GM18858 (cell line): ENCODE data around the gene PGM5.

ENCODE experiments used
- ATAC-seq: cut with Tn5 transposase; IDR thresholded peaks from one replicate; pipeline ENCODE4 v1.9.1; 2021; ENCODE audit not compliant: unreplicated experiment

Gene PGM5

DNA sequence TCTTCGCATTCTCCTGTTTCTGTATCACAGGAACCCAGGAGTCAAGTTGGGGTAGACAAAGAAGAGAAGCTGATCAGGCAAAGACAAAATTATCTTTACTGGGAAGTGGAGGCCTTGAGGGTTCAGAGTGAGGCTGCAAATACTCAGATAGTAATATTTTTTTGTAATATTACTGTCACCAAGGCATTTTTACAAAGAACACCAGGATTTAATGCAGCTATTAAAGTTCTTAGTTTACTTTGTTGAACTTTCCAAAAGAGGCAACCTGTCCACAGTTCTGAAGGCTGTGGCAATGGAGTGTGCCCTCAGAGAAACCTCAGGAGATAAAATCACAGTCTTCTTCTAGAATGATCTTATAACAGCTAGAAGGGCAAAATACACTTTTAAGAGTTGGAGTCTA is 74.9 kb downstream of the PGM5 start:
- ATAC-seq = no peak

DNA sequence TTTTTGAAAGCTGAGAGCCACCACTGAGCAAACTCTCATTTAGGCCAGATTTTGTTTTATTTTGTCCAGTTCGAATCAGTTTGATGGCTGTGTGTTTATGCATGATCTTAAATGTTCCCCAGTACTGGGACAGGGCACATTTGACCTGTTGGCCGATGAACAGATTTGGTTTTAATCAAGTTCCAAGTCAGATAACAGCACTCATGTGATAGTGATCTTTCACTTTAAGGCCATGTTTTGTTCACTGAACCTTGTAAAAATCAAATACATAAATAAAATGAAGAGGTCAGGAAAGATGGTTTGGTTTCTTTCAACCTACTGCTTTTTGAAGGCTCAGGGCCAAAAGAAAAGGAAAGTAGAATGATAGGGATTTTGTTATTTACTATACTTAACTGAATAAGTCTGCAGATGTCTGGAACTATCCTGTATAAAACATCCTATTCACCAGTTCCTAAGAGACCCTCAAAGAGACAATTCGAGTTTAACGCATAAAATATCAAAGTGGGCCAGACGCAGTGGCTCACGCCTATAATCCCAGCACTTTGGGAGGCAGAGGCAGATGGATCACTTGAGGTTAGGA is 77.2 kb downstream of the PGM5 start:
- ATAC-seq = no peak

DNA sequence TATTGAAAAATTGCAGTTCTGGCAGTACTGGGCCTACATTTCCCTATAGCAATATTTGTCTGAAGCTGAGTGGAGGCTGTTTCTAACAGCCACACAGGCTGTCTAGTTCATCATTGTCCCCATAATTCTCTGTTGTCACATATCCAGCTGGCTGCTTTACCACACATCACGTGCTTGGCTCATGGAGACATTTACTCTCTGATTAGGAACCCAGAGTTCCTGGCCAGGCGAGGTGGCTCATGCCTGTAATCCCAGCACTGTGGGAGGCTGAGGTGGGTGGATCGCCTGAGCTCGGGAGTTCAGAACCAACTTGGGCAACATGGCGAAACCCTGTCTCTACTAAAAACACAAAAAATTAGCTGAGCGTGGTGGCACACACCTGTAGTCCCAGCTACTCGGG is 81.4 kb downstream of the PGM5 start:
- no peak for ATAC-seq

DNA sequence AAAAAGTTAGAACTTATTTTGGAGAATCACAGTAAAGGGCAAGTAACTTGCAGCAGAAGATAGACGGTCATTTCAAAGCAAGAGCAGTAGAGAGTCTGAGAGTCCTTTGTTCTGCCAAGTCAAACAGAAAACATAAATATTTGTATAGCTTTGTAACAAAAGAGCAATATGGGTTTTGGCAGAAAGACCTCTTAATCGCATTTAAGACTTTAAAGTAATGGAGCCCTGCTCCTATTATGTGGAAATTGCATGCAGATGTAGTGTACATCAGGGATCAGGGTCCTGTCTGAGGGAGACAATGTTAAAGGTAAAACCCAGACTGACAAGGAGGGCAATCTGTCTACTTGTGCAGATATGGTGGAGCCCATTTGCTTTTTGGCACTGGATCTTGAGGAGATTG is 87.2 kb downstream of the PGM5 start:
- no peak for ATAC-seq

DNA sequence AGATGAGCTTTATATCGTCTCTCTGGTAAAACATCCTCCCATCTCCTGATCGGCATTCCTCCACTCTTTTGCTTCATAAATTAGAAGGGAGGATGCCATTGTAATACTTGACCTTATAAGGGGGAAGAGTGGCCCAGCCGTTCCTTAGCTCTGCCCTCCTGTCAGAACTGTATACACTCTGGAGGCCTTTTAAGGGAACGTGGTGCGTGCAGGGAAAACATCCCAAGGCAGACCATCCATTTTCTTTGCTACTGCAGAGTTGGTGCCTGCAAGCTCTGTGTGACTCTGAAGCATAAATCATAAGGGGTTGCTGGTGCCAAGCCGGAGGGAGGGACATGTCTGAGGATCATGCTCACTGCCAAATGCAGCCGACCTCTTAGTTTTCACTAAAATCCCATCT is 90.4 kb downstream of the PGM5 start:
- ATAC-seq = no peak

DNA sequence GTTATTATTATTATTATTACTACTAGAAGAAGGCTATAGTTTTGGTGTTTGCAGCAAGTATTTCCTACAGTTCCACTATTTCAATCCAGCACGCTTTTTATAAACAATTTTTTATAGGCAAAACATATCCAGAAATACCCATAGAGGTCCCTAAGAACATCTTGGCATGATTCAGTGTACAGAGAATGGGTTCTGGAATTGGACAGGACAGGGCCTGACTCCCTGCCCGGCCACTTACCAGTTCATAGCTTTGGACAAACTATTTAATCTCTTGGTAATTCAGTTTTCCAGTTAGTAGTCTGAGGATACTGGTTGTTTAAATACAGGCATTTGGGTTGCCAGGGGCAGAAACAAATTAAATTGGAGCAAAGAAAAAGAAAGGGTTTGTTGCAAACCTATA is 91.2 kb downstream of the PGM5 start:
- no peak for ATAC-seq

DNA sequence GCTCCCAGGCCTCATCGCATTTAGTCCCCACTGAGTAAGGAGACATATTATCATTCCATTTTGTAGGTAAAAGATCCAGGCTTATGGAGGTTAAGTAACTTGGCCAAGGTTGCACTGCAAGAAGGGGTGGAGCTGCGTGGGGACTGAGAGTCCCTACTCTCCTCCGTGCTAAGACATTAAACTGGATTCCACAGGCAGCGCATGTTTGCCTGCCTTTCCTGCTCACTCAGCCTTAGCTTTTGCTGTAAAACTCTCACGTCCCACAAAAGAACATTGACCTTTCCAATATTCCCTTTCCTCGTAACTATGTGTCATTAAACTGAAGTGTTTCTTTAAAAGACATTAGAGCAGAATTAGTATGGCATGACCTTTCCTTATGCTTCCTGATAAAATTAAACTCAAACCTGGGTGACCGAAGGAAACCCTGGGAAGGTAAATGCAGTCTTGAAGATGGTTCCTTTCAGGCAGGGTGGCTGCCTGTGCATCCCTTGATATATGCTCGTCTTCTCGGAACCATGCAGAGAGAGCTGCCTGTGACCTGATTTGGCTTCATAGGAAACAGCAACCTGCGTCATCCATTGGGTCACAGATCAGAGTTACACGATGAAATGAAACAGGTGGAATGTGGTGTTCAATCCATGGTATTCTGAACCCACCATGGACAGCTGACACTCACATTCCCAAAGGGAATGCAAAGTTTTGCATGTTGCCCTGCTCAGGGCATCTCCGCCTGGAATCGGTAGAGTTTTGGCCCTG is 98.3 kb downstream of the PGM5 start:
- ATAC-seq = no peak

DNA sequence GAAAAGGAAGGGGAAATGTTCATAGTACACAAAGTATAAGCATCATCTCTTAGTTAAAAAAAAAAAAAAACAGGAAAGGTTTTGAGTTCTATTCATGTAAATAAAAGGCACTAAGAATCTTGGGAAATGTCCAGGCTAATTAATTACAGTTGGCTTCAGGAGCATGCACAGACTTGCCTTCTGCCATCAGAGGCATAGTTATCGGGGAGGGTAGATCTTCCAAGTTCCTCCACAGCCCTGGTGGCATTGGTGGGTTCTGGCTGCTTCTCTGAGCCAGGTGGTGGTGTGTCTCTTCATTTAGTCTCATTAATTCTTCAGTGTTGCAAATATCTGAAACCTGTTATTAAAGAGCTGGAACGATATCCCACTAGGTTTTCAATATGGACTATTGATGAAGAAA is 99.0 kb downstream of the PGM5 start:
- no peak for ATAC-seq

DNA sequence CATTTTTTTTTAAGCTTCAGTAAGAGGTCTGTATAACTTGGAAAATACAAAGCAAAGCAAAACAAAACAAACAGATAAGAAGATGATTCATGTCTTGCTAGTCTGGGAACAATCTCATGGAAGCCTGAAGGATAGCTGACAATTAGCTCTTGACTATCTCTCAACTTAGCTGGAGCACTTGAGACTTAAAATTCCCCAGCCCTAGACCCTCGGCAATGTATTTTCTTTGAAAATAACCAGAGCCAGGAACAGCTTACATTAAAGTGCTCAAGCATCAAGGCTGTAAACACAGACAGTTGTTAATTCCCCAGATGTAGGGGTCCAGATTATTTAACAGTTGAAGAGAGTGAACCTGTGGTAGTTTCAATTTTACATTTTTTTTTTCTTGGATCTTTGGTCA is 101.4 kb downstream of the PGM5 start:
- no peak for ATAC-seq

DNA sequence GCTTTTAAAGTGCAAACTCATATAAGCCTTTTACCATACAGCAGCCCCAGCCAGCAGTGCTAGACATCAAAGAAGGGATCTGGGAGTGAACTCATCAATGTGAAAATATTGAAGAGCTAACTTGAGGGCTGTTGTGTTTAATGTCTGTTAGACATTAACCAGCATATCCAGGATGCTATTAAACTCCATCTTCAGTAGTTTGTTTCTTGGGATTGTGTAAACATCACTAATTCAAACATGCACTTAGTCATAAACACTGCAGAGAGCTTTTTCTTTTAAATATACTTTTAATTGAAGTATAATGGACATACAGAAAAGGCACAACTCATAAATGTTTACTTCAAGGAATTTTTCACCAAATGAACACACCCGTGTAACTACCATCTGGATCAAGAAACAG is 102.5 kb downstream of the PGM5 start:
- ATAC-seq = no peak

DNA sequence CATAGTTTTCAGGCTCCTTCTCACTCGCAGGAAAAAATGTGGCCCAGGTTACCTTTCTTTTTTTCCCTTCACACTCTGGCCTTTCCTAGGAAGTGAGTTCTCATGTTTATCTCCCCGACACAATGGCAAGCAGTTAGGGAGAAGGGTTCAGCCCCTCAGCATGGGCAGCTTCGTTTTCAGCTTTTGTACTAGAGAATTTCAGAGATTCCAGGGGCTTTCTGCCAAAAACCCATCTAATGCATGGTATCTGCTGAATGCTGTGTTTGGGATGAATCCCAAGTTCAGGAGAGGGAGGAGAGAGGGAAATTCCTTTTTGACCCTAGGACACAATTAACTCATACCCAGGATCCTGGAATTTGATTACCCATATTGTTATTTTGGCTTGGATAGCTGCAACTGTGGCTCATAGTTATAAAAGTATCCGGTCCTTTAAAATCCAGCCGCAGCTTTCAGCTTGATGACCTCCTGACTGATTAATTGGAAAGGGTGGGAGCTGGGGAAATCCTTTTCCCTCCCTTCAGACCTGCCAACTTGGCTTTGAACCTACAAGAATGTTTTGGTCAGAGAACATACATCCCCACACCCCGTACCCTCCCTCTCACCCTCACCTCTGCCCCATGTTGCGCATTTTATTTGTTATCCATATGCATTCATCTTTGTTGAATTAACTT is 105.8 kb downstream of the PGM5 start:
- no peak for ATAC-seq

DNA sequence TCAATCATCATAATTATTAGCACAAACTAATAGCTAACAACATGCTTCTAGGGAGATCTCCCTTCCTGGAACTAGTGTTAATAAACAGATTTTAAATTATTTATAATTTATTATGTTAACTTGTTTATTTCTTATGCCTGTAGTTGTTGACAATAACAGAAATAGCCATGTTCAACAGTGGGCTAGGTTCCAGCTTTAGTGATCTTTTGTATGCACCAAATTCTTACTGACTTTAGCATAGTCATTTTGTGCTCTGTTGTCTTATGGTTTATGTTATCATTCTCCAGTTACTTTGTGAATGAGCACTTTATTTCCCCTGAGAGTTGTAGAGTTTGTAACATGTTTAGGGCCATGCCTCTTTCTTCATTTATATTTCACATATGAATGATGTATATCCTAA is 113.7 kb downstream of the PGM5 start:
- no peak for ATAC-seq

DNA sequence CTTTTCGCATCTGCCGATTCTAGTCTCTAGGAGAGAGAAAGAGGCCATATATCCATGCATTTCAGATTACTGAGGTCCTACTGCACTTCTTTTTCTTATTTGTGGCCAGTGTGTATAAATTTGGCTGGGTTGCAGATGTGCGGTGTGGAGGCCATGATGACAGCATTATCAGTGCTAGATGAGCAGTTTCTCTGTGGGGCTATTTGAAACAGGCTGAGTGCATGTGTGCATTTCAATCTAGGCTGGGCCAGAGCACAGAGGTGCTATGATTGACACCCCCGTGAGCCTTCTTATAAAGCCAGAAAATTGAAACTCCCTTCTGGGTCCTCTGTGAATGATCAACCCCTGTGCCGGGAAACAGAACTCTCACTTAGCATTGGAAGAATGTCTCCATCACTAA is 114.2 kb downstream of the PGM5 start:
- no peak for ATAC-seq

DNA sequence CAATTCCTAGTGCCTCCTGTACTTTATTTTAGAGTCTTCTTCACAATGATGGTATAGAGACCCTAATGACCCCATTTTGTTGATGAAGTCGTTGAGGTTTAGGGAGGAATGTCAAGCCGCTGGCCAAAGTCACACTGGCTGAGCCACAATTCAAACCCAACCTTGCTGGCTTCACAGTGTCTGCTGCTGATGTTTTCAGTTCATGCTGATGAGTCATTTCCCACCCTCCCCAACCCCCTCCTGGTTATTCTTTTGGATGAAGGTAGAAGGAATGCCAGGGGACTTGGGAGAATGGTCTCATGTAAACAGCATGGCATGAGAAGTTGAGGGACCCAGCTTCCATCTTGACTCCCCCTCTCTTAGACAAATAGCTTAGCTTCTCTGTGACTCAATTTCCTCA is 115.7 kb downstream of the PGM5 start:
- ATAC-seq = no peak

DNA sequence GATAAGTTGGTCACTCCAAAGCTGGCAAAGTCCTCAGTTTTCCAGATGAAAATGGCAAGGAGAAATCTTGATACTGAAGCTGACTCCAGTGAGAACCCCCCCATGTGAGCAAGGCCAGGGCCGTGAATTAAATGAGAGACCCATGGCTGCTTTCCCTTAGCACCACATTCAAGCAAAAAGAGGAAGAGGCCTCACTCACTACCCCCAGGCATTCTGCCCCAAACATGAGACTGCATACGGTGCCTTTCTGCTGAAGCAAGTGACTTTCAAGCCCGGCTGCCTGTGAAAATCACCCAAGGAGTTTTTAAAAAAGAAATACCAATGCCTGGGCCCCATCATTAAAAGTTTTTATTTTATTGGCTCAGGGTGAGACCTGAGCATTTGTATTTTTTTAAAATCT is 117.4 kb downstream of the PGM5 start:
- no peak for ATAC-seq

DNA sequence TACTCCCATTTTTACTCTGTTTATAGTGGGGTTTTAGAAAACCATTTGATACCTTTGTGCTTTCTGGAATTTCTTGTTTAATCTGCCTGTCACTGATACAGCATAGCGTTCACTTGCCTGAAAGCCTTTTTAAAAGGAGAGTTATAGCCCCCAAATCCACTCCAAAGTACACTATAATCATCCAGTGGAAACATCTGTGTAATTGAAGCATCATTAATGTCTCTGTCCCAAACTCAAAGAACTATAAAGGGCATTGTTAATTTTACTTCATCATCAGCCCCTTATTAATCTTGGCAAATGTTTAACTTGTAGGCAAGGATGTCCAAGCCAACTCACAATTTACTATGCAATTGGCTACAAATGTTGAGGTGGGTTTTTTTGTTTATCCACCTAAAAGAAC is 120.0 kb downstream of the PGM5 start:
- no peak for ATAC-seq

DNA sequence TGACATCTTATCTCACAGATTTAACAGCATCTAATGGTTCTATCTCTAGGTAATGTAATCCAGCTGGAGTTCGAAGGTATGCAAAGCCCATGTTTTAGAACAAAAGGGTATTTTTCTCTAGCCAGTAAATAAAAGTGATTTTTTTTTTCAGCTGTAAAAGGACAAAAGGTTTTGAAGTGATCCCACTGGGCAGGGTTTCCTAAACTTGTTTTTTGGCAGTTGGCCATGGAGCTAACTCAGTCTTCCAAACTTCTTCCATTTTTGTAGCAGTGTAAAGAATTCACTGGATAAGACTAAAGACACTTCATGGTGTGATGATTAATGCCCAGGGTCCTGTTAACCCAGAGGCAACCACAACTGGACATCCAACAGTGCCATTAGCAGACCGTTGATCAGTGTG is 120.4 kb downstream of the PGM5 start:
- ATAC-seq = no peak

DNA sequence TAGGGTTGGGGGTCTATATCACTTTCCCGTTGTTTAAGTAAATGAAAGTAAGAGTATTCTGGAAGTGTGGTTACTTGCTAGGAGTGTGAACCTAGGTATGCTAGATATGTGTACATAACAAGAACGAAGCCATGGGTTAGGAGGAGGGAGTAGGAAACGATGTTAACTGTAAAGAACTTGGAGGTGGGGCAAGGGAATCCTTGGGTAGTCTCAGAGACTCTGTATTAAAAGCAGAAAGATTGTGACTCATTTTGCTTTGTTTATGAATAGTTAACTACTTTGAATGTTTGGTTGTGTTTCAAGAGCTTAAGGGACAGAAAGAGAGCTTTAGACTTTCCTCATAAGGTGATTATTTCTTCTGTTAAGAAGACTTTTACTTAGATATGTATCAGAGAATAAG is 124.4 kb downstream of the PGM5 start:
- no peak for ATAC-seq

DNA sequence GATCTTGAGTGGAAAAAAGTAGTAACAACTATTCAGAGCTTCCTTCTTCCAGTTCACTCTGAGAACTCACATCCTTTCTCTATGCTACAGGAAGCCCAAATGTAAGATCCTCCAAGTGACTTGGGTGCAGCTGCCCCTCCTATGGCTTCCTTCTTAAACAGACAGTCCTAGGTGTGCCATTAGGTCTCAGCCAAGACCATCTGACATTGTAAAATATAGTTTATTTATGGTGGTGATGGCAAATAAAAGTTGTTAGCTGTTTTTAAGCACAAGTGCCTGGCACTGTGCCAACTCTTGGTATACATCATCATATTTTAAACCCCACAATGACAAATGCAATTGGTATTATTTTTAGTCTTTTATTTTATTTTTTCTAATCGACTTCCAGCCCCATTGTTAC is 126.1 kb downstream of the PGM5 start:
- ATAC-seq = no peak

DNA sequence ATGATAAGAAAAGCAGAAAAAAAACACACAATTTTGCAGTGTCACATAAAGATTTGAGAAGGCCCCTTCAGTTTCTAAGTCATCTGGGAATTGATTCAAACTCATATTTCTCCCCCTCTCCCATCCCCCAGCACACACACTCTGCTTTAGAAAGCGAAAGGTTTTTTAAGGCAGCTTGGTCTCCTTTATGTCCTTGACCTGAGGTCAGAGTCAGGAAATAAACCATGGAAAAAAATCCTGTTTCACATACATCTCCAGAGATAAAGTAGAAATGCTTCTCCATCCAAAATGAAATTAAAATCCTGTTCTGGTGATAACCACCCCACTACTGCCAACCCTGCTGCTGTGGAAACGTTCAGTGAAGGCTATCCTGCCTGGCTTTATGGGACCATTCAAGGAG is 131.7 kb downstream of the PGM5 start:
- no peak for ATAC-seq

DNA sequence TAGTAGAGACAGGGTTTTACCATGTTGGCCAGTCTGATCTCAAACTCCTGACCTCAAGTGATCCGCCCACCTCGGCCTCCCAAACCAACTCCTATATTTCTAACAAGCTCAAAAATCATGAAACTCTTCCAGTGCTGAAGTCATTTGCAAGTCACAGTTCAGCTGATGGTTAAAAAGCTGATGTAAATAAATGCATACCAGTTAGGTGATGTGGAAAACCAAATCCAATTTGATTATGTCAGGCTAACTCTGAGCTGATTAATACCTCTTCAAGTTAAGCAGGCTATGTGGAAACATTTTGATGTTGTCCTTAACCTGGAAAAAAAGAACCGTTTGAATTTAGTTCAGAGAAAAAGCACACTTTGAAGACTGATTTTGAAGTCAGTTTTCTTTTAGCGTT is 133.2 kb downstream of the PGM5 start:
- no peak for ATAC-seq

DNA sequence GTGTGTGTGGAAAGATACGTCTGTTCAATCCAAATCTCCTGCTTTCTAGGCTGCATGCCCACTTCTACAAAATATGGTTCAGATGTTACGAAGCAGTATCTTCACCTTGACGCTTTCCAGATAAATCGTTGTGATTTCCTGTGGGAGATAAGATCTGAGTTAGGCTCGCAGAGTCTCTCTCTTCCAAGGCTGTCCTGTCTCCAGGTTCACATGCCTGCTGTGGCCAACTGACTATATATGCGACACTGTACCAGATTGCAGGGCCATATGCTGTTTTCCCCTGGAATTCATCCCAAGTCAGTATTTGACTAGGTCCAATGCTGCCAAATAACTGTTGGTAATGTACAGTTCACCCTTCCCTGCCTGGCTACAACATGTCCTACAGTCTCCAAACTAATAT is 136.4 kb downstream of the PGM5 start:
- ATAC-seq = no peak

DNA sequence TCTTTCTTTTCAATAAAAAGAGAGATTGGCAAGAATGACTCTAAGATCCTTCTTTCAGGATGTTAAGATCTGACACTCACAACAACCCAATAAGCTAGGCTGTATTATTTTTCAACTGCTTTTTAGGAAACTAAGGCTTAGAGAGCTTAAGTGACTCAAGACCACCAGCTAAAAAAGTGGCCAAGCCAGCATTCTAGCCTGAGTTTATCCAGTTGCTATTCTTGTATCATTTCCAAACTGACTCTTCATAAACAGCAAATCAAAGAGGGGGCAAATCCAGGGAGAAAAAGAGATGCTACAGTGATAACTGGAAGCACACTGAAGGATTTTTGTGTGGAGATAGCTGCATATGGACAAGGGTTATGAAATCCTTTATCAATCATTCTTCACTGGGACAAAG is 137.1 kb downstream of the PGM5 start:
- ATAC-seq = no peak
